ENCODE data around the gene AURKAIP1.

AURKAIP1 gene

GRCh38 chr1:1373051-1373814, 1.8 kb downstream of the AURKAIP1 start:
- Histone ChIP-seq H3K9ac (ENCODE audit: low read length) (peak overlapping the region; percentile 94), H3K4me1 (ENCODE audit: control insufficient read depth, insufficient read depth, low read depth, low read length) (peaks cover 35% of the 10 kb centered on the region), H2AK5ac (ENCODE audit: low read length, severe bottlenecking) (no peak overlapping the region), H3K23ac (ENCODE audit: low read length in 2 of 2) (no peak overlapping the region), H3K18ac (ENCODE audit: low read depth in 1 of 2, low read length in 2 of 2) (no peak overlapping the region), H2AFZ (ENCODE audit: low read depth, low read length) (no peak overlapping the region), H2BK5ac (ENCODE audit: low read depth, low read length, poor library complexity, severe bottlenecking) (no peak overlapping the region), H3K4me2 (ENCODE audit: low read length, poor library complexity, severe bottlenecking) (peak overlapping the region; percentile 9), H3K9me3 (ENCODE audit: control insufficient read depth, low read length) (no peaks in the 10 kb centered on the region), H3K27me3 (ENCODE audit: control insufficient read depth in 1 of 2, insufficient read depth in 1 of 2, low read length in 2 of 2) (no peaks in the 10 kb centered on the region), H2BK12ac (ENCODE audit: low read length in 2 of 2) (no peak overlapping the region), H3K79me1 (replicated peaks; ENCODE audit: low read length, poor library complexity, severe bottlenecking) (peaks cover 18% of the 10 kb centered on the region), H3K36me3 (ENCODE audit: control insufficient read depth in 1 of 2, insufficient read depth in 2 of 2, low read depth in 1 of 2, low read length in 2 of 2) (peaks cover 11 to 44% of the 10 kb centered on the region in 2 experiments), H2BK120ac (ENCODE audit: low read depth, low read length) (no peak overlapping the region), H4K8ac (ENCODE audit: low read length) (no peak overlapping the region), H4K91ac (ENCODE audit: low read length) (no peak overlapping the region), H3K14ac (ENCODE audit: low read length in 2 of 2) (no peak overlapping the region), H3K4ac (ENCODE audit: low read depth in 1 of 2, low read length in 2 of 2) (no peak overlapping the region), H3K27ac (ENCODE audit: low read length, poor library complexity, severe bottlenecking) (no peak overlapping the region), H3K4me3 (ENCODE audit: insufficient read depth in 1 of 2, low read depth in 1 of 2, low read length in 2 of 2) (peak overlapping the region in 1 of 2 experiments; percentile 93), H2BK15ac (ENCODE audit: low read depth, poor library complexity, severe bottlenecking) (no peak overlapping the region)
- no peak for DNase-seq
- WGBS, result 97% methylated on average over 25 of the region's 26 CpGs

- Histone ChIP-seq H3K4me3 (ENCODE audit: insufficient read depth in 1 of 2, low read depth in 1 of 2, low read length in 2 of 2) (peak overlapping the region in 1 of 2 experiments; percentile 42), H2BK120ac (ENCODE audit: low read depth, low read length) (no peak overlapping the region), H3K36me3 (ENCODE audit: control insufficient read depth in 1 of 2, insufficient read depth in 2 of 2, low read depth in 1 of 2, low read length in 2 of 2) (peaks cover 11 to 40% of the 10 kb centered on the region in 2 experiments), H2AK5ac (ENCODE audit: low read length, severe bottlenecking) (peak overlapping the region; percentile 33), H3K79me1 (replicated peaks; ENCODE audit: low read length, poor library complexity, severe bottlenecking) (peaks cover 16% of the 10 kb centered on the region), H3K14ac (ENCODE audit: low read length in 2 of 2) (no peak overlapping the region), H3K27ac (ENCODE audit: low read length, poor library complexity, severe bottlenecking) (peak overlapping the region; percentile 27), H2BK5ac (ENCODE audit: low read depth, low read length, poor library complexity, severe bottlenecking) (no peak overlapping the region), H3K9ac (ENCODE audit: low read length) (peak overlapping the region; percentile 55), H4K8ac (ENCODE audit: low read length) (peak overlapping the region; percentile 56), H4K91ac (ENCODE audit: low read length) (peak overlapping the region; percentile 43), H3K18ac (ENCODE audit: low read depth in 1 of 2, low read length in 2 of 2) (no peak overlapping the region), H2AFZ (ENCODE audit: low read depth, low read length) (no peak overlapping the region), H3K4ac (ENCODE audit: low read depth in 1 of 2, low read length in 2 of 2) (peak overlapping the region in 1 of 2 experiments; percentile 25), H3K4me2 (ENCODE audit: low read length, poor library complexity, severe bottlenecking) (peak overlapping the region; percentile 45), H3K4me1 (ENCODE audit: control insufficient read depth, insufficient read depth, low read depth, low read length) (peaks cover 35% of the 10 kb centered on the region), H3K23ac (ENCODE audit: low read length in 2 of 2) (no peak overlapping the region), H3K9me3 (ENCODE audit: control insufficient read depth, low read length) (no peaks in the 10 kb centered on the region), H2BK12ac (ENCODE audit: low read length in 2 of 2) (no peak overlapping the region), H2BK15ac (ENCODE audit: low read depth, poor library complexity, severe bottlenecking) (peak overlapping the region; percentile 26), H3K27me3 (ENCODE audit: control insufficient read depth in 1 of 2, insufficient read depth in 1 of 2, low read length in 2 of 2) (no peaks in the 10 kb centered on the region)
- 54% methylated on average over 25 of the region's 26 CpGs for WGBS
- peak; percentile 68 for DNase-seq
These were observed 3.0 kb downstream of the AURKAIP1 start for GRCh38 chr1:1371746-1372711.

GRCh38 chr1:1371364-1371745, 3.7 kb downstream of the AURKAIP1 start:
- Histone ChIP-seq H2AFZ (ENCODE audit: low read depth, low read length) (no peak overlapping the region), H2AK5ac (ENCODE audit: low read length, severe bottlenecking) (peak overlapping the region; percentile 30), H3K27me3 (ENCODE audit: control insufficient read depth in 1 of 2, insufficient read depth in 1 of 2, low read length in 2 of 2) (no peaks in the 10 kb centered on the region), H2BK12ac (ENCODE audit: low read length in 2 of 2) (no peak overlapping the region), H2BK120ac (ENCODE audit: low read depth, low read length) (no peak overlapping the region), H4K8ac (ENCODE audit: low read length) (no peak overlapping the region), H3K14ac (ENCODE audit: low read length in 2 of 2) (no peak overlapping the region), H3K9ac (ENCODE audit: low read length) (peak overlapping the region; percentile 37), H3K4me3 (ENCODE audit: insufficient read depth in 1 of 2, low read depth in 1 of 2, low read length in 2 of 2) (peak overlapping the region in 1 of 2 experiments; percentile 42), H4K91ac (ENCODE audit: low read length) (peak overlapping the region; percentile 43), H3K27ac (ENCODE audit: low read length, poor library complexity, severe bottlenecking) (peak overlapping the region; percentile 27), H3K4ac (ENCODE audit: low read depth in 1 of 2, low read length in 2 of 2) (no peak overlapping the region), H2BK5ac (ENCODE audit: low read depth, low read length, poor library complexity, severe bottlenecking) (no peak overlapping the region), H3K4me1 (ENCODE audit: control insufficient read depth, insufficient read depth, low read depth, low read length) (peaks cover 34% of the 10 kb centered on the region), H3K23ac (ENCODE audit: low read length in 2 of 2) (no peak overlapping the region), H3K36me3 (ENCODE audit: control insufficient read depth in 1 of 2, insufficient read depth in 2 of 2, low read depth in 1 of 2, low read length in 2 of 2) (peaks cover 11 to 38% of the 10 kb centered on the region in 2 experiments), H2BK15ac (ENCODE audit: low read depth, poor library complexity, severe bottlenecking) (peak overlapping the region; percentile 26), H3K4me2 (ENCODE audit: low read length, poor library complexity, severe bottlenecking) (no peak overlapping the region), H3K18ac (ENCODE audit: low read depth in 1 of 2, low read length in 2 of 2) (no peak overlapping the region), H3K79me1 (replicated peaks; ENCODE audit: low read length, poor library complexity, severe bottlenecking) (peaks cover 16% of the 10 kb centered on the region), H3K9me3 (ENCODE audit: control insufficient read depth, low read length) (no peaks in the 10 kb centered on the region)
- no peak for DNase-seq
- 93% methylated on average over 12 of the region's 12 CpGs for WGBS

Measured in mesenchymal stem cell (in vitro differentiated cells and primary cell).